Measurements from ENCODE around the gene WFIKKN2. TPM values are rescaled to one million over a fixed set of nuclear protein-coding genes. Genes with fewer than 3 reads are reported as not detected.
A peak's percentile ranks its signal among the peaks of the same experiment; 100 is the strongest.

Gene WFIKKN2
- total RNA-seq, 1 donor, result under 0.01 TPM

- no peak for TF ChIP-seq CTCF (IDR thresholded peaks at IDR 0.05; ENCODE audit: insufficient read depth, low read depth, low read length)
- DNase-seq (ENCODE audit: low read depth), result no peak
- H3K4me3 ChIP-seq (ENCODE audit: low read depth, low read length), result no peak overlapping the region
These were observed 2.9 kb downstream of the WFIKKN2 start for GRCh38 chr17:50837980-50838954.

GRCh38 chr17:50839591-50840310 lies 4.4 kb downstream of the WFIKKN2 start:
- H3K4me3 ChIP-seq (ENCODE audit: low read depth, low read length), result no peak overlapping the region
- no peak for DNase-seq (ENCODE audit: low read depth)
- TF ChIP-seq CTCF (IDR thresholded peaks at IDR 0.05; ENCODE audit: insufficient read depth, low read depth, low read length), result no peak

GRCh38 chr17:50840311-50840851 lies 5.0 kb downstream of the WFIKKN2 start:
- H3K4me3 ChIP-seq (ENCODE audit: low read depth, low read length), result no peak overlapping the region
- DNase-seq (ENCODE audit: low read depth), result no peak
- TF ChIP-seq CTCF (IDR thresholded peaks at IDR 0.05; ENCODE audit: insufficient read depth, low read depth, low read length), result no peak

- no peak for DNase-seq (ENCODE audit: low read depth)
- no peak for TF ChIP-seq CTCF (IDR thresholded peaks at IDR 0.05; ENCODE audit: insufficient read depth, low read depth, low read length)
- no peak overlapping the region for H3K4me3 ChIP-seq (ENCODE audit: low read depth, low read length)
These were observed 6.0 kb downstream of the WFIKKN2 start for GRCh38 chr17:50841277-50841948.

- TF ChIP-seq CTCF (IDR thresholded peaks at IDR 0.05; ENCODE audit: insufficient read depth, low read depth, low read length), result peak; percentile 82
- peak; percentile 63 for DNase-seq (ENCODE audit: low read depth)
- no peak overlapping the region for H3K4me3 ChIP-seq (ENCODE audit: low read depth, low read length)
These were observed 6.6 kb downstream of the WFIKKN2 start for GRCh38 chr17:50841949-50842354.

- no peak for TF ChIP-seq CTCF (IDR thresholded peaks at IDR 0.05; ENCODE audit: insufficient read depth, low read depth, low read length)
These were observed 7.2 kb downstream of the WFIKKN2 start for GRCh38 chr17:50842506-50843149.

More at GRCh38 chr17:50842506-50843149, 7.2 kb downstream of the WFIKKN2 start:
- DNase-seq (ENCODE audit: low read depth), result no peak
- H3K4me3 ChIP-seq (ENCODE audit: low read depth, low read length), result no peak overlapping the region
